HG02970 (cell line): Measurements from ENCODE around the gene MSL3B.
A peak's percentile ranks its signal among the peaks of the same experiment; 100 is the strongest.
"Not testable (repeated sequence)": the region's sequence is repeated elsewhere in the genome, so short reads cannot be mapped to it uniquely, and the experiment has no call there.

Source experiments
- ATAC-seq: cut with Tn5 transposase; IDR thresholded peaks from one replicate; pipeline ENCODE4 v1.9.1; 2021; ENCODE audit warnings: mild to moderate bottlenecking, moderate library complexity, moderate number of reproducible peaks; ENCODE audit not compliant: unreplicated experiment, low FRiP score

MSL3B gene

DNA sequence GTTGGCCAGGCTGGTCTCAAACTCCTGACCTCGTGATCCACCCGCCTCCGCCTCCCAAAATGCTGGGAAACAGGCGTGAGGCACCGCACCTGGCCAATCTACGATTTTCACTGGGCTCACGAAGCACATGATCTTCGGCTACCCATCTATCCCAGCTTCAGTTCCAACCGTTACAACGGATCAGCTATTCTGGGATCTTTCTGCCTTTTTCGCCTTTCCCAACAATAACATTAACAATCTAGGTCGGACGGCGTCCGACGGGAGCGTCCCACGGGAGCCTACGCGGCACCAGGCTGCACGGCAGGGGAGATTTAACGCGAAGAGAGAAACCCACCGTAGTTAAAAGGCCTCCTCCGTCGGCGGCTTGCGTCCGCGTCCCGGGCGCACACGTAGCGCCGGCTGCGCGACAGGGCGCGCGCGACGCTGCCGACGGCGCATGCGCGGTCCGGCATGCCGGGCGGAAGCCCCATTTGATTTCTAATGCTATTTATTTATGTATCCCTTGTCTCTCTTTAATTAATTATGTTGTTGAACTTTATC lies at the start of gene MSL3B:
Gene MSL3B, minus strand, starts transcription at position 394 of the 540 bp plus-strand sequence.
- peak; percentile 71 for ATAC-seq

DNA sequence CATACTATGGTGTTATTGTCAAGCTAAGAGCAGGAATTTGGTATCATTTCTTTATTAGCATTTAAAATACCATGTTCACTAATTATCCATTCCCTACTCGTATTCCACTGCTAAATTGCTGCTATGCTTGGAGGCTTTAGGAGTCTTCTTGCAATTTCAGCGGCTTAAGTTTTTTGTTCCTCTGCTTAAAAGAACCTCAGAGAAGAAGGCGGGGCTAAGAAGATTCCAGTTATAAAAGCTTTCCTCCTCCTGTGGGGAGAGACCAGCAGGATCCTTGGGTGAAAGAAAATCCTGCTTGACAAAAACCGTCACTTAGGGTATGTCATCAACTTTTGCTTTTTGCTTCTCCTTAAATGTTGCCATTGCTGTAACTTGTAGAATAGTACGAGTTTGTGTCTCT lies 48.9 kb upstream of the MSL3B start, which contains the start of gene TRPM8:
Gene TRPM8, plus strand, starts transcription at position 258 of the 400 bp plus-strand sequence. CDS start 9,165 bp downstream, outside the sequence.
- no peak for ATAC-seq

DNA sequence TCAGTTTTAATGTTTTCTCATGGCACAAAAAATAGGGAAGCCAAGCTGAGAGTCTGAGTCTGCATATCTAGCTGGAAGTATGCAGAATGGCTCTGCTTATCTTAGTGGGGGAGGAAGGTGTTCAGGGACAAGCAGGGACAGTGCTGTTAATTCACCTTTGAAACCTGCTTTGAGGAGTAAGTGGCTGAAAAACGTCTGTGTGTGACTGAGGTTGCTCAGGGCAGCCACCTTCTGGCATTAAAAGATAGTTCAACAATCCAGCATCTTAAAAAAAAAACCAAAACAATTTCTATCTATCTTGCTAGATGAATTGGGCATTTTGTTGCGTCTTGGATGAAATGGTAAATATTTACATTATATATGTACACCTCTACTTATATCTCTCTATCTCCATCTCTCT lies 46.9 kb upstream of the MSL3B start:
- no peak for ATAC-seq

DNA sequence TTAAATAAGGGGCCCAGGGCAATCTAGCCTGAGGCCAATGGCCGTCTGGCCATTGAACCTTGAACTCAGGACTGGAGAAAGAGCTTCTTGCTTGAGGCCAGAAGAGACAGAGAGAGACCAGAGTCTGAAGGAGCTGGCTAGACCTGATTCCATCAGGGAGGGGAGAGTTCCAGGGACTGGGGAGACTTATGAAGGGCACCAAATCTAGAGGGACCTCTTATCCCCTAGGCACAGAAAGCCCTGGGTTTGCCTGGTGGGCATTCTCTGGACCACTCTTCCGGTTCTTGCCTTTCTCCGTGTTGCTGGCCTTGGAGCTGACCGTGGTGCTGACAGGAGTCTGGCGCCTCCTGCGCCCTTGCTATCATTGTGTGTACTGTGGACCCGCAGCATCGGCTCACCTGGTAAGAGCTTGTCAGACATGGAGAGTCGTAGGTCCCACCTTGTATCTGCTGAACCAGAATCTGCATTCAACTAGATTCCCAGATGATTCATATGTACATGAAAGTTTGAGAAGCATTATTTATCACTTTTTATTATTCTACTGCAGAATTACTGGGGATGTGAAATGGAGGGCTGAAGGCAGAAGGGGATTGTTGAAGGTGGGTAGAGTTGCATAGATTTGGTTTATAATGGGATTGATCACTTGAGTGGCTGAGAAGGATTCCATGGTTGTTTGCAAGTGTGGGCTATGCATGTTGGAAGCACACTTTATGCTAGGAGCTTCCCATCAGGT lies 44.7 kb upstream of the MSL3B start:
- no peak for ATAC-seq

DNA sequence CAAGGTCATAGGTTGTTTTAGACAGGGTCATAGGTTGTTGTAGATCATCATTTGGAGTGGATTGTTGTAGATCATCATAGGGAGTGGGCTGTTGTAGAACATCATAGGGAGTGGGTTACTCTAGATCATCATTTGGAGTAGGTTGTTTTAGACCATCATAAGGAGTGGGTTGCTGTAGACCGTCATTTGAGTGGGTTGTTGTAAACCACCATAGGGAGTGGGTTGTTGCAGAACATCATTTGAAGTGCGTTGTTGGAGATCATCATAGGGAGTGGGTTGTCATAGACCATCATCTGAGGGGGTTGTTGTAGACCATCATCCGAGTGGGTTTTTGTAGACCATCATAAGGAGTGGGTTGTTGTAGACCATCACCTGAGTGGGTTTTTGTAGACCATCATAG lies 39.4 kb upstream of the MSL3B start:
- no peak for ATAC-seq

DNA sequence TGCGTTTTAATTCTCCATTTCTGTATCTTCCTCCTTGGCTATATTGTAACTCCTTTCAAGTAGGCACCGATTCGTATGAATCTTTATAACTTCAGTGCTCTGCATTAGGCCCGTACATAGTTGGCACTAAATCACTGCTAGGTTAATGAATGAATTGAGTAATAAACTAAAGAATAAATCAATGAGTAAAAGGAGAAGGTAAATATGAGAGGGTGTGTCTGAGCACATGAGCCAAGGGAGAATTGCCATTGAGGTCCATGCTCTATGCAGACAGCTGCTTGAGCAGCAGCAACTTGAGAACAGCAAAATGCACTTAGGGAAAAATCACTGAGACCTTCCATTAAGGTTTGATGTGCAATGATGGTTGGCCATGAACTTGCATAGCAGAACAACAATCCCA lies 37.8 kb upstream of the MSL3B start:
- ATAC-seq, result no peak

DNA sequence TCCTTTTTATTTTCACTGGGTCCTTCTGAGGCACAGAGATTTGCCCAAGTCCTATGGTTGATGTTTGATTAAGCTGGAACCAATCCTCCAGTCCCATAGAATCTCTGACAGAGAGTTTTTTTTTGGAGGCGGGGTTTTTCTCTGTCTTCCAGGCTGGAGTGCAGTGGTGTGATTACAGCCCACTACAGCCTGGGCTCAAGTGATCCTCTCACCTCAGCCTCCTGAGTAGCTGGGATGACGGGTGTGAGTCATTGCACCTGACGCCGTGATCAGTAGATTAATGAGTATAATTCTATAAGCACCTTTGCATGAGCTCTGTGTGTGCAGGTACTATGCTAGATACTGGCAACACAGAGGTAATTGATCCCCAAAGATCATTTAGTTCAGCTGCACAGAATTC lies 33.7 kb upstream of the MSL3B start:
- no peak for ATAC-seq

DNA sequence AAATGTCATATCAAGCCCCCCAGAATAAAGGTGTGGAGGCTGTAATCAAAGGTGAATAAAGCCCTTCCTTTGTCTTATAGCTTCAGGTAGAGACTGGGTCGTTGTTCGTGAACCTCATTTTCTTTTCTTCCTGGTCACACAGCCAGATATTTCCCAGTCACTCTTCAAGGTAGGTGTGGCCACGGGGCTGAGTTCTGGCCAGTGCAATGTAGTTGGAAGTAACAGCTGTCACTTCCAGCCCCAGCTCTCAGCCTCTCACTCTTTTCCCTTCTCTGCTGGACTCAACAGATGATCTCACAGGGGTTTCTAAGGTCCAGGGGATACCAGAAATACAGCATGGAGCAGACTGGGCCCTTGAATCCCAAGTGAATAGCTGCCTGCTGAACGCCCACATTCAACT lies 33.2 kb upstream of the MSL3B start:
- ATAC-seq, result no peak

DNA sequence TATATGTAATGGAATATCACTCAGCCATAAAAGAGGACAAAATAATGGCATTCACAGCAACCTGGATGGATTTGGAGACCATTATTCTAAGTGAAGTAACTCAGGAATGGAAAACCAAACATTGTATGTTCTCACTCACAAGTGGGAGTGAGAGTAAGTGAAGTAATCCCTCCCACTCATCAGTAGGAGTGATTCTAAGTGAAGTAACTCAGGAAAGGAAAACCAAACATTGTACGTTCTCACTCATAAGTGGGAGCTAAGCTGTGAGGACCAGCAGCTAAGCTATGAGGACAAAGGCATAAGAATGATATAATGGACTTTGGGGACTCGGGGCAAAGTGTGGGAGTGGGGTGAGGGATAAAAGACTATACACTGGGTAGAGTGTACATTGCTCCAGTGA lies 28.1 kb upstream of the MSL3B start:
- not testable (repeated sequence) for ATAC-seq

DNA sequence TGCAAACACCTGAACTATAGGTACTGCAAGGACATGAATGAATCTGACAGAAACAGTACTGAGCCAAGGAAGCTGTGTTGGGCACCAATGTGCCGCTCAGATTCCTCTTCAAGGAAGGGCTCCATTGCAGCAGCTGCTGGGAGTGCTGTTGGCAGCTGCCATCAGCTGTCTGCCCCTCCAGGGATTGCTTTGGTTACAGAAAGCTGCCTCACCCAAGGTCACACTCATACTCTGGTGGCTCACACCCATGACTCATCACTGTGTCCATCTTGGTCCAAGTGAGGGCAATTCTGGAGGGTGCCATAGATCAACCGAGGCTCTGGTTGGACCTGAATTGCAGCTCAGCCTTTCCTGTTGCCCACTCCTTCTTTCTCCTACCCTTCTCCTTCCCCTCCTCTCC lies 24.6 kb upstream of the MSL3B start:
- ATAC-seq, result no peak

DNA sequence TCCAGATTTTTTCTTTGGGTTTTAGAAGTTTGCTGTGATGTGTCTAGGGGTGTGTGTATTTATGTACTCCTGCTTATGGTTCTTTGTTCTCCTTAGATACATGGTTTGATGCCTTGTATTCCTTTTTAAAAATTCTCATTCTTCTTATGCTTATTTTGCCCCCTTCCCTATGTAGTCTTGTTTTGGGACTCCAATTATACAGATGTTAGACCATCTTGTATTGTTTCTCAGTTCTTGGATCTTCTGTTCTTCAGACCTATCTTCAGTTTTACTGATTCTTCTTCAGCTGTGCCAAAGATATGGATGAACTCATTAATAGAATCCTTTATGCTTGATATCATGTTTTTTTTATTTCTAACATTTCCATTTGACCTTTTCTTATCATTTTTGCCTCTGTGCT lies 14.2 kb upstream of the MSL3B start:
- no peak for ATAC-seq

DNA sequence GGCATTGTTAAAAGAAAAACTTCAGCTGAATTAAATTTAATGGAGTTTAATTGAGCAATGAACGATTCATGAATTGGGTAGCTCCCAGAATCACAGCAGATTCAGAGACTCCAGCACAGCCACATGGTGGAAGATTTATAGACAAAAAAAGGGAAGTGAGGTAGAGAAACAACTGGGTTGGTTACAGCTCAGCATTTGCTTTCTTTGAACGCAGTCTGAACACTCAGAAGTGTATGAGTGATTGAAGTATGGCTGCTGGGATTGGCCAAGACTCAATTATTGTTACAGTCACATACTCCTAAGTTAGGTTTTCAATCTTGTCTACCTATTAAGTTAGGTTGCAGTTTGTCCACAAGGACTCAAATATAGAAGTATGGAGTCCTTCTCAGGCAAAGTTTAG lies 3.9 kb upstream of the MSL3B start:
- ATAC-seq, result not testable (repeated sequence)

DNA sequence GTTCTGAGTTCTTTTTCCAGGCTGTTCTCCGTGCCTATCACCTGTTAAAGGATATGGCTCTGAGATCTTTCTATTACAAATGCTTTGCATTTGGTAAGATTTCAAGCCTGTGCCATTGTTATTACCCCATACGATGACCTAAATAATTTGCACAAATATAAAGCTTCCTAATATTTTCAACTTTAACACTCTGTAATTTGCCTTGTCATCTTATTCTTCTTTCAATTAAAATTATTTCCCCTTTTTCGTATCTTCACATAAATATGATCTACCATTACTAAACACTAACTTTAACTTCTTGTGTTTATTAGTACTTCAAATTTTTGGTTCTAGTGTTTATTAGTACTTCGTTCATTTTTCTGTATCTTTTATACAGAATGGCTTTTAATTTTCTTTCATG lies 3.2 kb upstream of the MSL3B start:
- no peak for ATAC-seq

DNA sequence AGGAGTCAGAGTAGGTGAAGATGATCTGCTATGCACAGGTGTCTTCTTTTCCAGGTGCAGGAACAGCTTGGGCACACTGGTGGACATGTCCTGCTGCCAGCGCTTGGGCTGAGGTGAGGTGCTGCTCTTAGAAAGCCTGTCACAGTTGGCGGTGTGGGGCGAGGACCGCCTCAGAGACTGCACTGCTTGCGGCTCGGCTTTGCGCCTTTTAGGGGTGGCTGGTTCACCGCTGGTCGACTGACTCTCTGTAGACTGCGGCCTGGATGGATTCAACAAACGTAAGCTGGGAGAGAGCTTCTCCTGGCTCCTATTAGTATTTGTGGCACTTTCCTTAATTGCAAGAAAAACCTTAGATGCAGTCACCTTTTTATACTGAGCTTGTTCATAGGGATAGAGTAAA lies 1.7 kb downstream of the MSL3B start:
- ATAC-seq, result no peak

DNA sequence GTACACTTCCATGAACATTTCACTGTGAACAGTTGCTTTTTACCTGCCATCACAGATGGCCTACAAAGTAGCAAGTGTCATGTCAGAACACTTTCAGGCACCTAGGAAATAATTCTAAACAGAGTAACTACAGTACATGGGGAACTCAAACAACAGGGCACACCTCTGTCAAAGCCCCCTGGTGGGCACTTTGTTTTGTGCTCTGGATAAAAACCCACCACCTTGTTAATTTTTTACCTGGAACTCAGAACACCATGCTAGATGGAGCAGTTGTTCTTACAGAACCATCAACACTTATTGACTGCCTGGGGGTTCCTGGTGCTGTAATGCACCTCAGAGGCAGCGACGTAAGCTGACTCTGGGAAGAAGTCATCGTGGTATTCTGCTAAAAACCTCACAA lies 2.3 kb downstream of the MSL3B start:
- no peak for ATAC-seq

DNA sequence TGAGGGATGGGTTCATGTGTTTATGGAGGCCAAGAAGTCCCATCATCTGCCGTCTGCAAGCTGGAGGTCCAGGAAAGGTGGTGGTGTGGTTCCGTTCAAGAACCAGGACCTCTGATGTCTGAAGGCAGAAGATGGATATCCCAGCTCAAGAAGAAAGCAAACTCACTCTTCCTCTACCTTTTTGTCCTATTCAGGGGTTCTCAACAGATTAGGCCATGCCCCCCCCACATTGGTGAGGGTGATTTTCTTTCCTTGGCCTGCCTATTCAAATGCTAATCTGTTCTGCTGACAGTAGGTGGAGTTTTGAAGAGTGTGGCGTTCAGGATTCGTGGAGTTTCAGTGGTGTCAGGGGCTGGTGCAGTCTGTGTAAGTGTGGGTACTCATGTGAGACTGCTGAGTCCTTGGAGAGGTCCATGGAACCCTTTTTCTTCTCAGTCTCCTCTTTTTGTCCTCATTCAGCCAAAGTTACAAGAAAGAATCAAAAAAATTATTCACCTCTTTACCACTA lies 5.9 kb downstream of the MSL3B start:
- ATAC-seq, result no peak

DNA sequence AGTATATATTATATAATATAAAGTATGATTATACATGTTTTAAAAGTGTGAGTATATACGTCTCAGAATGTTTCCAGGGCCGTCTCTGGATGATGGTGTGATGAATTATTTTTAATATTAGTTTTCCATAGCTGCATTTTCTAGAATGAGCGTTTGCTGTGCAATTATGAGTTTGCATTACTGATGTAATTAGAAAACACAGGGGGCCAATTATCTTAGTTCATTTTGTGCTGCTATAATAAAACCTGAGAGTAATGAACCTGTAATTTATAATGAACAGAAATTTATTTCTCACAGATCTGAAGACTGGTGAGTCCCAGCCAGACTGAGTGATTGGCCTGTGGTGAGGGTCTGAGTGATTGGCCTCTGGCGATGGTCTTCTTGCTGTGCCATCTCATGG lies 9.9 kb downstream of the MSL3B start:
- ATAC-seq, result no peak

DNA sequence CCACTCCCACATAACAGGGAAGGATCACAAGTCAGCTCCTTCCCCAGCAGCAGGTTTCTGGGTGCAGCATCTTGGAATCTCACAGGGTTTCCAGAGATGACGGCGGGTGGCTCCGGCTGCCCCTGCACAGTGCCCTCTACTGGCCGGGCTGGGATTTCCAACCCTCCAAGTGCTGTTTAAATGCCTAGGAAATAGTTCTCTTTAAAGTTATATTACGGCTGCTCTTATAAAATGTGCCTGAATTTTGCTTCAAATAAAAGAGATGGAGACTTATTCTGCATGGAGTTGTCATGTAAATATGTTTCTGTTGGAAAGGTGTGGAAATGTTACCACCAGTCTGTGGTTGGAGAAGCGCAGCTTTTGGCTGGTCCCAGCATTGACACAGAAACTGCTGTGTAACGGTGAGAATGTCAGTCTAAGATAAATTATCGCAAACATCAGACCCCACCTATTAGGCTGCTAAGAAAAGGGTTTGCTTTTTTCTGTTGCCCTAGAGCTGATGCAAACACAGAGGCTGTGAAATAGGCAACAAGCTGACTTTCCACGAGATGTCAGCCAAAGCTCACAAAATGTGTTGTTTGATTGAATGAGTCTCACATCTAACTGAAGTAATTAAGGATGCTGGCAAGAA lies 10.6 kb downstream of the MSL3B start:
- ATAC-seq, result no peak

DNA sequence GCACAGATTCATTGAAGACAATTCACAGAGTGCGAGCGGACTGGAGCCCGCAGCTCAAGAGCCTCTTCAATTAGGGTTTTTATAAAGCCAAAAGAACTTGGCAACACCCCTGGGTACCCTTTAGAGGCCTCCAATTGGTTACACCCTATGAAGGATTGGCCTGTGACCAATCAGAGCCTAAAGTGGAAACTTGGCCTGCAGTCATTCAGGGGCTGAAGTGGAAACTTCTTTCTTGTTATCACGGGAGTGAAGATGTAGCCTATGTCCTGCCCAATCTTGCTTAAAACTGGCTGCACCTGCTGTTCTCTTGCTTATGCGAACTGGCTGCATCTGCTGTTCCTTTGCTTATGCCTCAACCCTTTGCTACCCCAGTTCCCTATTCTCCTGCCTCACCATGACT lies 12.0 kb downstream of the MSL3B start:
- no peak for ATAC-seq

DNA sequence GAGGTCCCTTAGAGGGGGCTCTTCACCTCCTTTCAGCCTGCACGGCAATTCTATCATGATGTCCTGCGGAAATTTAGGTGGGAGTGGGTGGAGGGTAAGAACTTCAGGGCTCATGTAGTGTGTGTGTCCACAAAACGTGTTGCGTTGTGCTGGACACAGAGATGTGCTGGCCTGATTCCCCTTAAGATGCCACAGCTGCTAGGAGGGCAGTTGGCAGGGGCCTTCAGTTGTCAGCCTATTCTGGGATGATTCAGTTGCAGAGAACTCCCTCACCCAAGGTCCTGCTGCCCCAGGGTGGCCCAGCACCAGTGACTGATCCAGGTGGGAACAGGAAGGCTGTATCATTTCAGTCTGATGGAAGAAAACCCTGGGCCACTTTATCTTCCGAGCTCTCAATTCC lies 12.8 kb downstream of the MSL3B start:
- no peak for ATAC-seq

DNA sequence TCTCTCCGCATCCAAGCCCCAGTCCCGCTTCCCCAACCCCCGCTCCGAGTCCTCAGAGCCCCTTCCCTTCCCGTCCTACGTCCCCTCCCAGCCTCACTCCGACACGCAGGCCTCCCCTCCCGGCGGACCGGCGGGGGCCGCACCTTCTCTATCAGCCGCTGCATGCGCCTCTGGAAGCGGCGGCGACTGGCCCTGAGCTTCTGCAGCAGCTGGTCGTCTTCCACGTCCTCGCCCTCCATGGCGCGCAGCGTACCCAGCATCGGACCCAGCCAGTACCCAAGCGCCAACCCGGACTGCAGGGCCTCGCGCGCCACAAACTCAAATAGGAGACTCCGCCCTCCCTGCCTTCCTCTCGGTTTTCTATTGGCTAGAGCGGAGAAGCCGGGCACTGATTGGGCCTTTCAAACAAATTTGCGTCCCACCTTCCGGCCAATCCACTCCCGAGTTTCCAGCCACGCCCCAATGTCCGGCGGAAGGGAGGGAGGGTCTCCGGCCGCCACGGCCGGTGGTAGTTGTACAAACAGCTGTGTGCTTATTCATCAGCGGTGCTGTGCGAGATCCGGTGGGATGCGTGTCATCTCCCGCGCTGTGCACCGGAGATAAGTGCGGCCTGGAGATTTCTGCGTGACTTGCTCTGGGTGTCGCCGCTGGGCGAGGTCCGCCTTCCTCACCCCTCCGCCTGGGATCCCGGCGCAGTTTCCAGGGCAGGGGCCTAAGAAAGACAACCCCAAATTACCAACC lies 13.8 kb downstream of the MSL3B start, which contains the start of gene HJURP:
Gene HJURP, minus strand, starts transcription at position 295 of the 741 bp plus-strand sequence. Its CDS starts 35 bp downstream, at position 260.
- ATAC-seq, result peak; percentile 95
